Measurements from ENCODE around the gene SBF2.

- TF ChIP-seq POLR2A (IDR thresholded peaks at IDR 0.05; ENCODE audit: low read depth, low read length) = no peak
- TF ChIP-seq POLR2AphosphoS5 (IDR thresholded peaks at IDR 0.05; ENCODE audit: low read depth, low read length) = no peak
- no peak for TF ChIP-seq TAF1 (IDR thresholded peaks at IDR 0.05; ENCODE audit: borderline replicate concordance, low read depth, low read length)
Observed at GRCh38 chr11:9808943-9809342, 485.1 kb downstream of the SBF2 start.

Measured in GM12892 (cell line).